ENCODE data around the gene ITGB6. TPM values are rescaled to one million over a fixed set of nuclear protein-coding genes. Genes with fewer than 3 reads are reported as not detected.
A peak's percentile ranks its signal among the peaks of the same experiment; 100 is the strongest.

ITGB6 gene
- total and polyA plus RNA-seq, 2 of the 8 experiments (the other 6 are each of a cell fraction or from before 2014, with no cell fraction given): not detected

- no peak overlapping the region for H4K8ac ChIP-seq (ENCODE audit: extremely low read depth, insufficient read depth, low read length)
These were observed 90.0 kb downstream of the ITGB6 start for GRCh38 chr2:160109939-160110673.

More at GRCh38 chr2:160109939-160110673, 90.0 kb downstream of the ITGB6 start:
- H2BK5ac ChIP-seq (ENCODE audit: low read depth, low read length): no peak overlapping the region
- 51% methylated on average over 8 of the region's 8 CpGs; no CpG with 5 or more reads in 1 of the 2 experiments for WGBS, 2 experiments (ENCODE audit: extremely low coverage in 1 of 2, insufficient coverage in 1 of 2, insufficient read length in 1 of 2, insufficient replicate concordance in 2 of 2, low coverage in 1 of 2, low lambda C conversion rate in 2 of 2, missing lambda C conversion rate in 1 of 2)
- H2AFZ ChIP-seq (ENCODE audit: low read length): no peak overlapping the region
- no peak overlapping the region for H3K4me3 ChIP-seq (ENCODE audit: extremely low read depth in 1 of 4, insufficient read depth in 2 of 4, low read depth in 3 of 4, low read length in 4 of 4)
- TF ChIP-seq RAD21 (IDR thresholded peaks at IDR 0.05 in 1 of 2, conservative IDR thresholded peaks at IDR 0.05 in 1 of 2; ENCODE audit: low read depth in 2 of 2, low read length in 2 of 2): peak; percentile 94 to 95
- TF ChIP-seq CREB1 (IDR thresholded peaks at IDR 0.05): peak; percentile 46; the same call in 1 of the 2 replicates
- peak; percentile 54 to 82 (median 74) for TF ChIP-seq CTCF (IDR thresholded peaks at IDR 0.05; ENCODE audit: control extremely low read depth in 1 of 3, insufficient read depth in 1 of 3, low read depth in 1 of 3, low read length in 3 of 3)
- TF ChIP-seq SIRT6 (IDR thresholded peaks at IDR 0.05; ENCODE audit: low read length): no peak
- no peak overlapping the region for H2BK15ac ChIP-seq (ENCODE audit: low read length)
- H3K79me2 ChIP-seq (ENCODE audit: control insufficient read depth in 1 of 2, insufficient read depth in 2 of 2, low read length in 2 of 2): no peaks in the 10 kb centered on the region
- H3K9me3 ChIP-seq (ENCODE audit: insufficient read depth in 2 of 2, low read depth in 1 of 2, low read length in 1 of 2): no peaks in the 10 kb centered on the region
- no peak overlapping the region for H3K9ac ChIP-seq (replicated peaks in 1 of 4; ENCODE audit: extremely low read depth in 1 of 4, low read depth in 3 of 4, low read length in 3 of 4)
- no peak for DNase-seq (ENCODE audit: low read depth in 1 of 2, low spot score in 2 of 2)
- H3K23ac ChIP-seq (ENCODE audit: insufficient read length): no peak overlapping the region
- no peak overlapping the region for H3K27ac ChIP-seq (ENCODE audit: low read depth, low read length)
- H3K14ac ChIP-seq (ENCODE audit: insufficient read length): no peak overlapping the region
- H3K79me1 ChIP-seq (ENCODE audit: low read depth, low read length): no peaks in the 10 kb centered on the region
- H4K20me1 ChIP-seq (replicated peaks in 1 of 2; ENCODE audit: control insufficient read depth in 1 of 2, insufficient read depth in 2 of 2, low read length in 2 of 2): no peaks in the 10 kb centered on the region
- H3K18ac ChIP-seq (ENCODE audit: extremely low read depth, low read length): no peak overlapping the region
- no peaks in the 10 kb centered on the region for H3K36me3 ChIP-seq (ENCODE audit: control insufficient read depth in 2 of 4, insufficient read depth in 4 of 4, low read length in 3 of 4)
- no peaks in the 10 kb centered on the region for H3K23me2 ChIP-seq (ENCODE audit: low read depth, low read length)
- no peak overlapping the region for H2BK20ac ChIP-seq (ENCODE audit: low read length)
- POLR2A ChIA-PET (ENCODE audit: partially characterized antibody): interaction anchor here (0.9 kb wide), 1 partner anchor 1051 kb away, joined by 3 read pairs; the partner anchor contains the start of gene TANK
- H3K27me3 ChIP-seq (replicated peaks in 1 of 4; ENCODE audit: control insufficient read depth in 3 of 4, extremely low read depth in 1 of 4, insufficient read depth in 3 of 4, low read length in 3 of 4): no peaks in the 10 kb centered on the region
- H3K4me1 ChIP-seq (replicated peaks in 1 of 4; ENCODE audit: control insufficient read depth in 3 of 4, insufficient read depth in 4 of 4, low read length in 3 of 4): peaks cover 0 to 2% (median 0%) of the 10 kb centered on the region in 4 experiments; a peak in 1 of 7 replicates
- H4K91ac ChIP-seq (replicated peaks; ENCODE audit: insufficient read length, low read length): no peak overlapping the region
- peak; percentile 81 for FAIRE-seq
- H2BK120ac ChIP-seq (replicated peaks; ENCODE audit: low read depth, low read length): no peak overlapping the region
- H3K4ac ChIP-seq (replicated peaks; ENCODE audit: insufficient read length, low read depth, low read length): no peak overlapping the region
- no peak overlapping the region for H3K4me2 ChIP-seq (ENCODE audit: insufficient read depth in 1 of 2, low read depth in 2 of 2, low read length in 2 of 2)
- H3K56ac ChIP-seq (replicated peaks; ENCODE audit: insufficient read length, low read depth, low read length): no peak overlapping the region
- no peak overlapping the region for H2AK5ac ChIP-seq (ENCODE audit: low read depth, low read length)
- CTCF ChIA-PET (ENCODE audit: partially characterized antibody): interaction anchor here (0.6 to 5.1 kb wide), 52 partner anchors 8 to 999 kb away, joined by 3 to 43 read pairs (median 5); no protein-coding TSS in a partner anchor
- H2BK12ac ChIP-seq (ENCODE audit: low read depth, low read length): no peak overlapping the region; the same call in 1 of the 2 replicates
- H4K5ac ChIP-seq (ENCODE audit: insufficient read length, low read depth, low read length): no peak overlapping the region

Data from H1 (cell line).